Cerebellar nuclear complex (tissue), 1 donor: ENCODE data around the gene PER1.
A peak's percentile ranks its signal among the peaks of the same experiment; 100 is the strongest.

Source experiments
- DNase-seq, 2 experiments: peaks; one replicate each; lab custom pipeline; 2025; lab: John Stamatoyannopoulos, UW

PER1 gene

DNA sequence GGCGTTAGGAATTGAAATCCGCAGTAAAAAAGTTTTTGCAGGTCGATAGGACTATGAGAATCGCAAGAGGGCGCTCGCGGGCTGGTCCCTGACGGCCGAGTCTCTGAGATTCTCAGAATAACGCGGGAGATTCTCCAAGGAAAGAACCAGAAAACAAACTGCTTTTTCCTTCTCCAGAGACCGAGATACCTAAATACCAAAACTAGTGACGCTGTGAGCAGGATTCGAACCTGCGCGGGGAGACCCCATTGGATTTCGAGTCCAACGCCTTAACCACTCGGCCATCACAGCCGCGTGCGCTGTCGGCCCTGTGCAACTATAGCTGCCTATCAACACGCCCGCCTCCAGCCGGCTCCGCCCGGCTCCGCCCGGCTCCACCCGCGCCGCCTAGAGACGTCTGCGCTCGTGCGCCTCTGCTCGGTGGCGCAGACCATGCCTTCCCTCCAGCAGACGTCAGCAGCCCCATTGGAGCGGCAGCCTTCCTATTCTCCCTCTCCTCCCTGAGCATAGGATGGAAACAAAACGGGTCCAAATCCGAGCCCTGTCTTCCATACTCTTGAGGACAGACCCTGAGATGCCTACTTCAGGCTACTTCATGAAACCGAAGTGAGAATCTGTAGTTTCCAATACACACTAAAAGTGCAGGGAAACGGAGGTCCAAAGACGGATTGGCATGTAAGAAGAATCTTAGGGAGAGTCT, 13.4 kb downstream of the PER1 start:
- DNase-seq: peak; percentile 48 to 78

DNA sequence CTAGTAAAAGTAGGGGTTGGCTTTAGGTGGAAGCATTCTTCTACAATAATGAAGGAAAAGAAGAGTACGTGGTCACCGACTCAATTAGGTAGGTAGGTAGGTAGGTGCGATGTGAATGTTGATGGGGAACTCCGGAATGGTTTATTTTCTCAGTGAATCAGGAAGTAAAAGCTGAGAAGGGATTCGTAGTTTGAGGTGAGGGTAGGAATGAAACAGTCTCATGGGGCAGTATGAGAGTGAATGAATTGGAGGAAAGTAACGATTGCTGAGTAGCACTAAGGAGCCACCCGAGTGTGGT, 13.9 kb downstream of the PER1 start:
- DNase-seq: no peak

DNA sequence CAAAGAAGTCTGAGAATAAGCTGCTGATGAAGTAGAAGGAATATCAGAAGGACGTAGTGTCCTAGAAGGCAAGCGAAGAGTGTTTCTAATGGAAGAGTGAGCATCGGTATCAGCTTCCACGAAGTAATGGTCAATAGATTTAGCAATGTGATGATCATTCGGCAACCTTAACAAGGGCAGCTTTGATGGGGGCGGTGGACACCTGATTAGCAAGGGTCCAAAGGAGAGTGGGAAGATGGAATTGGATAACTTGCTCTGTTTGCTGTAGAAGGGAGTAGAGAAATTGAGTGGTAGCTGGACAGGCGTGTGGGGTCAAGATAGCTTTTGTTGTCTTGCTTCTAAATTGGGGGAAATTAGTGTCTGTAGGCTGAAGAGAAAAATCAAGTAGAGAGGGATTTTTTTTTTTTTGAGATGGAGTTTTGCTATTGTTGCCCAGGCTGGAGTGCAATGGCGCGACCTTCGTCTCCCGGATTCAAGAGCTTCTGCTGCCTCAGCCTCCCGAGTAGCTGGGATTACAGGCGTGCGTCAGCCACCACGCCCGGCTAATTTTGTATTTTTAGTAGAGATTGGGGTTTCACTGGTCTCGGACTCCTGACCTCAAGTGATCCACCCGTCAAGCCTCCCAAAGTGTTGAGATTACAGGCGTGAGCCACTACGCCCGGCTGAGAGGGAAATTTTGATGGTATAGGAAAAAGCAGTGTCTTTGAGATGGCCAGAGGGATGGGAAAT, 14.4 kb downstream of the PER1 start:
- DNase-seq: no peak

DNA sequence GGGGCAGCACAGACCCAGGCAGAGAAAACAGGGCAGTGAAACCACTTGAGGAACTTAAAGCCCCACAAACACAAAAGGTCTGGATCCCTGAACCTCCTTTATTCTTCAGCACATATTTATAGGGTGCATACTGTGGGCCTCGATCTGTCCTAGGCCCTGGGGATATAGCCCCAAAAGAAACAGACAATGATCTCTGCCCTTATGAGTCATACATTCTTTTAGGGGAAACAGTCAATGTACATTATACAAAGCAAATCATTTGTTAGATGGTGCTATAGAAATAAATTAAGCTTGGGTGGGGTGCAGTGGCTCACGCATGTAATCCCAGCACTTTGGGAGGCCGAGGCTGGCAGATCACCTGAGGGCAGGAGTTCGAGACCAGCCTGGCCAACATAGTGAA, 18.3 kb downstream of the PER1 start:
- DNase-seq: no peak

DNA sequence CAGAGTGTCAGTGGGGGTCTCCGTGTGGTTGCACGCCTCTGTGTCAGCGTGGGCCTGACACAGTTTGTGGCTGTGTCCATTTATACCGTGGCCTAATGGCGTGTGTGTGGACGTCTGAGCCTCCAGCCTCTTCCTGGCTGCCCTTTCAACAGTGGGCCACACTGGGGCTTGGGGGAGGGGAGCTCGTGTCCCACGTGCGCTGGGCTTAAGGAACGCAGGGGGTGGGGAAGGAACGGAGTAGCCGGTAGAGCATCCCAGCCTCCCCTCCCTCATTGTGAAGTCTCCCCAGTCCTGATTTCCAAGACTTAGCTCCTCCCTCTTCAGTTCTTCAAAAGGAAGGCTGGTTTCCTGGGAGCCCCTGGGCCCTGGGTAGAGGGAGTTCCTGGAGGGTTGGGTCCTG, 18.8 kb downstream of the PER1 start:
- DNase-seq: no peak

DNA sequence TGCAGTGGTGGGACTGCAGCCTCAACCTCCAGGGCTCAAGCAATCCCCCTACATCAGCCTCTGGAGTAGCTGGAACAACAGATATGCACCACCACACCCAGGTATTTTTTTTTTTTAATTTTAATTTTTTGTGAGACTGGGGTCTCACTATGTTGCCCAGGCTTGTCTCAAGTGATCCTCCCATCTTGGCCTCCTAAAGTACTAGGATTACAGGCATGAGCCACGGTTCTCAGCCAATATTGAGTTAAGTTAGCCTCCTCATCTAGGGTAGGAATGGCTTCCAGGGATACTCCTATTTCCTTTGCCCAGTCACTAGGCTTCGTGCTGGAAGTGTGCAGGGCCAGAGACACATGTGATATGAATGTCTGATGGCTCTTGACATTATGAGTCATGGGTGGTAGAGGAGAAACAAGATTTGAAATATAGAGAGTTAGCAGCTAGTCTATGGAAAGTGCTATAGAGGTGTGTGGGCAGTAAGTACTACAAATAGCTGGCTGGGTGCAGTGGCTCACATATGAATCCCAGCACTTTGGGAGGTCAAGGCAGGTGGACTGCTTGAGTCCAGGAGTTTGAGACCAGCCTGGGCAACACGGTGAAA, 20.3 kb downstream of the PER1 start:
- DNase-seq: no peak

DNA sequence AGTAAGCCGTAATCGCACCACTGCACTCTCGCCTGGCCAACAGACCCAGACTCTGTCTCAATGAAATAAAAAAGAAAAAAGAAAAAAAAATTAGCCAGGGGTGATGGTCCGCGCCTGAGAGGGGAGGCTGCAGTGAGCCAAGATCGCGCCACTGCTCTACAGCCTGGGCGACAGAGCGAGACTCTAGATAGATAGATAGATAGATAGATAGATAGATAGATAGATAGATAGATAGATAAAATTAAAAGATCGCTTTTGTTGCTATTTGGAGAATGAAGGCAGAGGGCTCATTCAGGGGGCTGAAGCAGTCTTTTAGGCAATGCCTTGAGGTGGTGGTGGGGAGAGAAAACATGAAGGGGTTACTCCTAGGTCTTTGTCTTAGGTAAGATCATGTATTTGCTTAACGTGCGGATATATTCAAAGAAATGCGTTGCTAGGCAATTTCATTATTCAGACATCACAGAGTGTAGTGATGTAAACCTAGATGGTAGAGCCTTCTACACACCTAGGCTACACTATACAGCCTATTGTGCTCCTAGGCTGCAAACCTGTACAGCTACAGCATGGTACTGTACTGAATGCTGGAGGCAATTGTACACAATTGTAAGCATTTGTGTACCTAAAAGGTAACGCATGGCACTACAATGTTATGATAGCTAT, 23.9 kb downstream of the PER1 start:
- DNase-seq: no peak

DNA sequence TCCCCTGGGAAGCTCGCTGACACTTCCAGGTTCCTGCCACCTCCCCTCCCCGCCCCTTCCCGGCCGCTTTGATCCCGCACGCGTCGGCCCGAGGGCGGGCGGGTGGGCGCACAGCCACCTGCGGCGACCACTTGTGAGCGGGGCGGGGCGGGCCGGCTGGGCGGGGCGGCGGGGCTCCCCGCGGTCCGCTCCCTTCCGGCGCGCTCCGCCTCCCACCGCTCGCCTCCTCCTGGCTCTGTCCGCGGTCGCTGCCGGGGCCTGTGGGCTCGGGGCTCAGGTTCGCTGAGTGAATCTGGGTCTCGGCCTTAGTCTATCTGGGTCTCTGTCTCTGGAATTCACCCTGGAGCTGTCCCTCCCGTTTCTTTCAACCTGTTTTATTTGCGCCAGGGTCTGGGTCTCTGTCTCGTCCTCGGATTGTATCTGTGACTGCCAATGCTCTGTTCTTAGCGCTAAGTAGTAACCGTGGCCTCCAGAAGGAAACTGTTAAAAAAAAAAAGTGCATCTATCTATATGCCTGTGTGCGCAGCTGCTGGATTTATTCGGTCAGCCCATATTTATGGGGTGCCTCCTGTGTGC, 25.6 kb downstream of the PER1 start:
- no peak for DNase-seq

DNA sequence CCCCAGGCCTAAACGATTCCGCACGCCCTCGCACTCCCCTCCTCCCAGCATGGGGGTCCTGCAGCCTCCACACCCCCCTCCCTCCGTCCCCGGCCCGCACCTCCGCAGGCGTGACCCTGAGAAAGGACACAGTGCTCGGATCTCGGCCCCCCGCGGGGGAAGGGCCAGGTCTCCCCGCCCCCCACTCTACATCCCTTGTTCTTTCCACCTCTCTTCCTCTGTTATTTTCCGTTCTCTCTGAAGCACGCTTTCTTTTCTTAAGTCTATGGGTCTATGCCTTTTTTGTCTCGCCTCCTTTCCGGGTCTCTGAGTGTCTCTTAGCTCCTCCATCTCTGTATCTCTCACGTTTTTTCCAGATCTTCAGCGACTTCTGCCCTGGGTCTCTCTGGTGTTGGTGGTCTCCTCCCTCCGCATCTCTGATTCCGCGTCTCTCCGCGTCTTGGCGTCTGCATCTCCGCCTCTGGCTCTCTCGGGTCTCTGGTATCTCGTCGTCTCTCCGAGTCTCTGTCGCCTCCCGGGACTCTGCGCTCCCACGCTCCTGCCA, 26.2 kb downstream of the PER1 start:
- DNase-seq: no peak

DNA sequence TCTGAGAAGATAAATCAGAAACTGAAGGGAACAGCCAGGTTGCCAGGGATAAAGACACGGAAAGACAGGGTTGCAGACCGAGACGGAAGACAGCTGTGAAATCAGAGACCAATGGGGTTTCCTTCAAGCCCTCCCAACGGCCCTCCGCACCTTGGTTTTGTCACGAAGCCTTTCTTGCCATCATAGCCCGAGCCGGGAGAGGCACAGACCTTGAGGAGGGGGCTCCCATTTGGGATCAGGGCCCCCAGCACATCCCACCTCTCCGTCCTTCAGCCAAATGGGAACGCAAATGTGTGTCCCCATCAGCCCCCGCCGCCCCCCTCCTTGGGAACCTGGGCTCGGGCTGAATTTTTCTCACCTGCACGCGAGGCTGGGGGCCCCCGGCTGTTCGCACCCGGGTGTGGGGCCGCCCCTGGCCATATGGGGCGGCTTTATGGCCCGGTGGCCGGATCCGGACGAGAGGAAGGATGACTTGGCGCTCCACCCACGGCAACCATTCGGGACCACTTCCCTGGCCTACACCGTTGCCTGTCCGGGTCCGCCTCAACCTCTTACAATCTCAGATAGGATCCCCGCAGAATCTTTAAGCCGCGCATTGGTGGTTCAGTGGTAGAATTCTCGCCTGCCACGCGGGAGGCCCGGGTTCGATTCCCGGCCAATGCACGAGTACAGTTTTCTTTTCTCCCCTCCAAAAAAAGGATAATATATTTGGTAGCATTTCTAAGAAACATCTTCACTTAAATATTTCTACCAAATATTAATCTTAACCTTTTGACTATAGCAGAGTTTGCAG, 26.9 kb downstream of the PER1 start:
- DNase-seq: peak in 1 of 2 experiments; percentile 31

DNA sequence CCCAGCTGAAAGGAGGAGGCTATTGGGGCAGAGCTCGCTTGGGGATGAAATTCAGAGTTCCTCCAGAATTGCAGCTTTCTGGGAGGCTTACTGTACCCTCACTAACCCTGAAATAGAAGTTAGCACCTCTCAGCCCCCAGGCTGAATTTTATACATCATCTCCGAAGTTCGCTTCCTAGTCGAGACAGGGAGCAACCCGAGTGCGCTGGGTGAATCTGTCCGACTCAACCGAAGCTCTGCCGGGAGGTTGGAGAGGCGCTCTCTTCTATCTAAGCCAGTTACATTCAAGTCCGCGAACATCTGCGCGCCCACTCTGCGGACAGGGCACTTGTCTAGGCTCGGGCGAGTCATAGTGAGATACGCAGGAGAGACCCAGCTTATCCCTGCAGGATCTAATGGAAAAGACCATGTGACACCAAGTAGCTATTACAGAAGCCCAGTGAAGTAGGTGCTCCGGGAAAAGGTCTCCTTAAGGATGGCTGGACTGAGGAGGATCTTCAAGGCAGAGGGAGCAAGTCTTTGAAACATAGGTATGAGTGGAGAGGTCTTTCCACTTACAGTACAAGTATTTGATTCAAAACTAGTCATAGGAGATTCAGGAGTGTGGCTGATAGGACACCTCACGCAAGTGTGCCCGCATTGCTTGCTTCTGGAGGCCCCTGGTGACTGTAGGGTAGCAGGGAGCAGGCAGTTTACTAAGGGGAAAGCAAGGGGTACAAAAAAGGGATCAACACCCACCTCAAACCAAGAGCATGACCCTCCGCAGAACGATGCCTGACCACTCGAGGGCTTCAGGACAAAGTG, 27.7 kb downstream of the PER1 start:
- DNase-seq: no peak

DNA sequence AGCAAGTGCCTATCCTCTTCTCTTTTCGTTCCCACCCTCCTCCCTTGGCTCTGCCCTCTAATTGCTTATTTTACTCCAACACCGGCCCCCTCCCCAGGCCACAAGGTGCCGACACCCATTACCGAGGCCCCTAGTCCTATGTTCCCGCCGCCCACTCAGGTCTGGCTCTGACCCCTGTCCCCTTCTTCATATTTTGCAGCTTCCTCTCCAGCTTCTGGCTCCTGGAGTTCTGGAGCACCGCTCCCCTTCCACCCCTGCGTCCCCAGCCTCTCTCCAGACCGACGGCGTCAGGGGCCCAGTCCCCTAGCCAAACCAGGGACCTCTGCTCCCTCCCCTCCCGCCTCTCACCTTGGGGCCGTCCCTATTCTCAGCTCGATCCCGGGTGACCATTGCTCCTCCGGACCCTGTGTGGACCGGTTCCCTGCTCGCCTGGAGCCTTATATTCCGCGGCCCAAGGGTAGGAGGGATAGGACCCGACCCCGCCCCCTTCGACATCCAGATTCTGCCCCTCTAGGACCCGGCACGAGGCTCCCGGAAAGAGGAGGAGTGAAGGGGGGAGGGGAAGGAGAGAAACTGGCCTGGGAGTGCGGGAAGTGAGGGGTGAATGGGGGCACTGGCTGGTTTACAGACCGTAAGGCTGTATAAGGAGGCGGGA, 28.4 kb downstream of the PER1 start, which contains the start of gene HES7:
Gene HES7 (minus strand): TSS at position 412 of the 655 bp plus-strand sequence. CDS start 22 bp downstream, at position 390.
- DNase-seq: no peak

DNA sequence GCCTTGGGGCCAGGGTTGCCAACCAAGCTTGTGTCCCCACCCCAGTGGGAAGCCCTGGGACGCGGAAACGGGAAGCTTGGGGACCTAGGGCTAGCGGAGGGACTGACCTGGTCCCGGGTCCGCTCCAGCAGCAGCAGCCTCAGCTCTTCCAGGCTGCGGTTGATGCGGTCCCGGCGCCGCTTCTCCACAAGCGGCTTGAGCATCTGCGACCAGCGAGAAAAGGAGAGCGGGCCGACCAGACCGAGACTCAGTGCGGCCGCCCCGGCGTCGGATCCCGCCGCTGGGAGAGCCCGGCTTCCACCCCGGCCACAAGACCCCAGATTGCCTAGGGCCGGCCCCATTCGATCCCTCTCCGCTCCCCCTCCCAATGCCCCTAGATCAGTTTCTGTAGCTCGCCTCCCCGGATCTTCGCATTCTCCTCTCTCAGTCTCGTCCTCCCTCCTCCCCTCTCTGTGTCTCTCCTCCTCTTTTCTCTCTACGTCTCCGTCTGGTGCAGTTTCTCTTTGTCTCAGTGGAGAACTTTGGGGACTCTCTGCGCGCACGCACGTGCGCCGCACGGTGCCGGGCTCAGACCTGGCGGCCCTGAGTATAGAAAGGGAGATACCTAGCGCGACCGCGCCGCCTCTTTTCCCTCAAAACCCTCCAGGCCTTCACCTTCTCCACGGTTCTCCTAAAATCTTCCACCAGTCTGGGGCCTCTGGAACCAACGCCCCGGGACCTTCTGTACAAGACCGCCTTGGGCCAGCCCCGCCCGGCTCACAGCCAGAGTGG, 29.1 kb downstream of the PER1 start:
- DNase-seq: no peak

DNA sequence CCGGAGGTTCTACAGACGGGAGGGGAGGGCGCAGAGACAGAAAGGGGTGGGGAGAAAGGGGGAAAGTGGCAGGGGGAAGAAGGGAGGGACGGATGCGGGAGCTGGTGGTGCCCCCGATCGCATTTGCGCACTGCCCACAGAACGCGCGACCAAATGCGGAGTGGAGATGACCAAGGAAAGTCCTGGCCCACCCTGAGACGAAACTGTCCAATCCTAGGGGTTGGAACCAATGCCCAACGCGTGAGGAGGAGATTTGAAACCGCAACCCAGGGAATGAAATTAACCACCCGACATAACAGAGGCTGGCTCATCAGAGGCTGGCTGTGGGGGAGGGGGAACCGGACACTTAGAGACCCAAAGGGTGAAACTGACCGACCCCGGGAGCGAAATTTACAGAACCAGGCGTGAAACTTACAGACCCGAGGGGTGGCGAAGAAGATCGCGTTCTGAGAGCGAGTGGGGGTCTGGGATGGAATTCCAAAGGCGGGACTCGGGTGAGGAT, 29.7 kb downstream of the PER1 start:
- no peak for DNase-seq

DNA sequence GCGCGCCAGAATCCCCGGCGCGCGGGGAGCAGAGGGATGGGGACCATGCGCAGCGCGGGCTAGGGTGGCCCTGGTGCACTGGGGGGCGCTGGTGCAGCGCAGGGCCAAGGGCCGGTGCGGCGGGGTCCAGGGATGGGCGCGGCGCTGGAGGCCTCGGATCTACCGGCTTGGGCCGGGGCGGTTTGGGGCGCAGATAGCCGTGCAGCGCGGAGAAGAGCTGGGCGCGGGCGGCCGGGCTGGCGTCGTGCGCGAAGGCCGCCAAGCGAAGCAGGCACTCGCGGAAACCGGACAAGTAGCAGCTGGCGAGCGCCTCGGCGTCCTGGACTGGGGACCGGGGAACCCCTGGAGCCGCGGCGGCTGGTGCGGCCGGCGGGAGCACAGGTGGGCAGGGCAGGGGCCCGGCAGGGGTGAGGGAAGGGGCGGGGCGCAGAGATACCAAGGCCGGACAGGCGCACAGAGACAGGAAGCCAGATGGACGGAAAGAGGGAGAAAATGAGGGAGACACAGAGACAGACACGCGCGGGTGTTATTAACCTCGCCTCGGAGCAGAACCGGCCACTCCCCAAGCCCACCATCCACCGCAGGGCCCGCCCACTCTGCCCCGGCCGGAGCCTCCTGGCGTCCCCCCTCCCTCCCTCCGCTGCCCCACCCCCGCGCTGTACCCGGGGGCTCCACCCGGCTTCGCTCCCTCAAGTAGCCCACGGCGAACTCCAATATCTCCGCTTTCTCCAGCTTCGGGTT, 30.4 kb downstream of the PER1 start:
- no peak for DNase-seq

DNA sequence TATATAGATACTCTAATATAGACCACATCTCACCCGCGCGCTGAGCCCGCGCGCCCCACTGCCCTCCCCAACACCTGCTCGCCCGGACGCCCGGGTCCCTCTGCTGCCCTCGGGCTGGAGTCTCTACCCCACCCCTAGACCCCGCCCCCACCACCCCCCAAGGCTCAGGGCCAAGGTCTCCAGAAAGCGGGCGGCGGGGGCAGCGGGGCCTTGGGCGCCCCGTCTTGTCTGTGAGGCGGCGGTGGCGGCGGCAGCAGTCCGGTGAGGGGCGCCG, 30.9 kb downstream of the PER1 start:
- no peak for DNase-seq

DNA sequence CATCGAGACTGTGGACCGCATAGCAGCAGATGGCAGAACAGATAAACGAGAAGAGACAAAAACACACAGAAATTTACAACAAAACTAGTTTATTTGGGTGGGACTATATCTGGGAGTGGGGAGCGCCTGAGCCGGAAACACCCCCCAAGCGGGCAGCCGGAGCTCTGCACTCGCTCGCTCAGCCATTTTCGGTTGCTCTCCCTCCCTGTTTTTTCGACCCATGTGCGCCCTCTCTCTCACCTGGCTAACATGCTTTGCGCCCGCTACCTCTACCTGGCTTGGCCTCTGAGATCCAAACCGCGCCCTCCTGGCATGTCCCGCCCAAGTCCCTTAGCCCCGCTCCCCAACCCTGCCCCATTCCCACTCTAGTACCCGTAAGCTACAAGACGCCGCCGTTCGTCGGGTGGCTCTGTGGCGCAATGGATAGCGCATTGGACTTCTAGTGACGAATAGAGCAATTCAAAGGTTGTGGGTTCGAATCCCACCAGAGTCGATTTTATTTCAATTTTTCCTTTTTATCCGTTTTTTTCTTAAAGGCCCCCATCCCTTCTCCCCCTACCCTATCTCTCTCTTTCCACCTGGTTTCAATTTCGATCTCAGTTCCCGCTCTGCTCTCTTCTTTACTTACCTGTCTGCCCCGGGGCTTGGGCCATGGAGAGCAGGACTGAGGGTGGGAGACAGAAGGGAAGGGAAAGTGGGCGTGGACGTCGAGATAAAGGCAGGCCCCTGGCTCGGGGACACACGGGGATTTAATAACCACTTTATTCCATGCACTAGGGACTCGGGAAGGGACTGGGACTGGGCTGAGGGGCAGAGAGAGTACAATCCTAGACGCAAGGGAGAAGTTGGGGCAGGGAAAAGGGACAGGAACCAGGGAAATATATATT, 31.4 kb downstream of the PER1 start:
- DNase-seq: no peak
